ENCODE measurements around the gene HOXB9. TPM values are rescaled to one million over a fixed set of nuclear protein-coding genes. Genes with fewer than 3 reads are reported as not detected.

The HOXB9 gene
- total and polyA plus RNA-seq, 9 of the 15 experiments (the other 6 are each of a cell fraction or from before 2014, with no cell fraction given): 3.1 to 196 (median 77.6) TPM

GRCh38 chr17:48625495-48626244, 488 bp downstream of the HOXB9 start (continued):
- peak; percentile 67 for TF ChIP-seq POLR2A (conservative IDR thresholded peaks at IDR 0.05)
- TF ChIP-seq, protein P1, sequence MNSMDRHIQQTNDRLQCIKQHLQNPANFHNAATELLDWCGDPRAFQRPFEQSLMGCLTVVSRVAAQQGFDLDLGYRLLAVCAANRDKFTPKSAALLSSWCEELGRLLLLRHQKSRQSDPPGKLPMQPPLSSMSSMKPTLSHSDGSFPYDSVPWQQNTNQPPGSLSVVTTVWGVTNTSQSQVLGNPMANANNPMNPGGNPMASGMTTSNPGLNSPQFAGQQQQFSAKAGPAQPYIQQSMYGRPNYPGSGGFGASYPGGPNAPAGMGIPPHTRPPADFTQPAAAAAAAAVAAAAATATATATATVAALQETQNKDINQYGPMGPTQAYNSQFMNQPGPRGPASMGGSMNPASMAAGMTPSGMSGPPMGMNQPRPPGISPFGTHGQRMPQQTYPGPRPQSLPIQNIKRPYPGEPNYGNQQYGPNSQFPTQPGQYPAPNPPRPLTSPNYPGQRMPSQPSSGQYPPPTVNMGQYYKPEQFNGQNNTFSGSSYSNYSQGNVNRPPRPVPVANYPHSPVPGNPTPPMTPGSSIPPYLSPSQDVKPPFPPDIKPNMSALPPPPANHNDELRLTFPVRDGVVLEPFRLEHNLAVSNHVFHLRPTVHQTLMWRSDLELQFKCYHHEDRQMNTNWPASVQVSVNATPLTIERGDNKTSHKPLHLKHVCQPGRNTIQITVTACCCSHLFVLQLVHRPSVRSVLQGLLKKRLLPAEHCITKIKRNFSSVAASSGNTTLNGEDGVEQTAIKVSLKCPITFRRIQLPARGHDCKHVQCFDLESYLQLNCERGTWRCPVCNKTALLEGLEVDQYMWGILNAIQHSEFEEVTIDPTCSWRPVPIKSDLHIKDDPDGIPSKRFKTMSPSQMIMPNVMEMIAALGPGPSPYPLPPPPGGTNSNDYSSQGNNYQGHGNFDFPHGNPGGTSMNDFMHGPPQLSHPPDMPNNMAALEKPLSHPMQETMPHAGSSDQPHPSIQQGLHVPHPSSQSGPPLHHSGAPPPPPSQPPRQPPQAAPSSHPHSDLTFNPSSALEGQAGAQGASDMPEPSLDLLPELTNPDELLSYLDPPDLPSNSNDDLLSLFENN (IDR thresholded peaks at IDR 0.05; ENCODE audit: low read depth in 2 of 2, low read length in 2 of 2): 0 out of 4 replicates have a peak, but pooled peaks of 1 of the 2 experiments have one; percentile 12
- TF ChIP-seq SNIP1 (IDR thresholded peaks at IDR 0.05; ENCODE audit: low read depth): no peak
- TF ChIP-seq KHSRP (IDR thresholded peaks at IDR 0.05): no peak
- no peak for TF ChIP-seq MAFF (IDR thresholded peaks at IDR 0.05; ENCODE audit: low read length)
- TF ChIP-seq EHMT2 (IDR thresholded peaks at IDR 0.05): no peak
- TF ChIP-seq, protein P2, sequence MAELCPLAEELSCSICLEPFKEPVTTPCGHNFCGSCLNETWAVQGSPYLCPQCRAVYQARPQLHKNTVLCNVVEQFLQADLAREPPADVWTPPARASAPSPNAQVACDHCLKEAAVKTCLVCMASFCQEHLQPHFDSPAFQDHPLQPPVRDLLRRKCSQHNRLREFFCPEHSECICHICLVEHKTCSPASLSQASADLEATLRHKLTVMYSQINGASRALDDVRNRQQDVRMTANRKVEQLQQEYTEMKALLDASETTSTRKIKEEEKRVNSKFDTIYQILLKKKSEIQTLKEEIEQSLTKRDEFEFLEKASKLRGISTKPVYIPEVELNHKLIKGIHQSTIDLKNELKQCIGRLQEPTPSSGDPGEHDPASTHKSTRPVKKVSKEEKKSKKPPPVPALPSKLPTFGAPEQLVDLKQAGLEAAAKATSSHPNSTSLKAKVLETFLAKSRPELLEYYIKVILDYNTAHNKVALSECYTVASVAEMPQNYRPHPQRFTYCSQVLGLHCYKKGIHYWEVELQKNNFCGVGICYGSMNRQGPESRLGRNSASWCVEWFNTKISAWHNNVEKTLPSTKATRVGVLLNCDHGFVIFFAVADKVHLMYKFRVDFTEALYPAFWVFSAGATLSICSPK (IDR thresholded peaks at IDR 0.05; ENCODE audit: borderline replicate concordance): no peak
- no peak for TF ChIP-seq ZNF589 (CRISPR knock-in tag; IDR thresholded peaks at IDR 0.05; ENCODE audit: low read depth)
- no peak for TF ChIP-seq ETV6 (IDR thresholded peaks at IDR 0.05; ENCODE audit: borderline replicate concordance in 1 of 2, low read depth in 2 of 2, low read length in 1 of 2)
- no peak for TF ChIP-seq ETV6 (CRISPR knock-in tag; IDR thresholded peaks at IDR 0.05; ENCODE audit: borderline replicate concordance)
- no peak for TF ChIP-seq RCOR1 (IDR thresholded peaks at IDR 0.05; ENCODE audit: borderline replicate concordance in 1 of 2, low read depth in 2 of 2, low read length in 2 of 2)
- TF ChIP-seq HNRNPK (IDR thresholded peaks at IDR 0.05; ENCODE audit: low read depth, low read length, poor library complexity, severe bottlenecking): no peak
- 0 out of 2 replicates have a peak, but pooled peaks have one; percentile 41 for TF ChIP-seq RB1 (IDR thresholded peaks at IDR 0.05; ENCODE audit: low read depth)
- TF ChIP-seq CTBP1 (IDR thresholded peaks at IDR 0.05; ENCODE audit: borderline replicate concordance): peak; percentile 8; the same call in 1 of the 2 replicates
- no peak for TF ChIP-seq TRIM24 (IDR thresholded peaks at IDR 0.05)
- TF ChIP-seq, protein P3, sequence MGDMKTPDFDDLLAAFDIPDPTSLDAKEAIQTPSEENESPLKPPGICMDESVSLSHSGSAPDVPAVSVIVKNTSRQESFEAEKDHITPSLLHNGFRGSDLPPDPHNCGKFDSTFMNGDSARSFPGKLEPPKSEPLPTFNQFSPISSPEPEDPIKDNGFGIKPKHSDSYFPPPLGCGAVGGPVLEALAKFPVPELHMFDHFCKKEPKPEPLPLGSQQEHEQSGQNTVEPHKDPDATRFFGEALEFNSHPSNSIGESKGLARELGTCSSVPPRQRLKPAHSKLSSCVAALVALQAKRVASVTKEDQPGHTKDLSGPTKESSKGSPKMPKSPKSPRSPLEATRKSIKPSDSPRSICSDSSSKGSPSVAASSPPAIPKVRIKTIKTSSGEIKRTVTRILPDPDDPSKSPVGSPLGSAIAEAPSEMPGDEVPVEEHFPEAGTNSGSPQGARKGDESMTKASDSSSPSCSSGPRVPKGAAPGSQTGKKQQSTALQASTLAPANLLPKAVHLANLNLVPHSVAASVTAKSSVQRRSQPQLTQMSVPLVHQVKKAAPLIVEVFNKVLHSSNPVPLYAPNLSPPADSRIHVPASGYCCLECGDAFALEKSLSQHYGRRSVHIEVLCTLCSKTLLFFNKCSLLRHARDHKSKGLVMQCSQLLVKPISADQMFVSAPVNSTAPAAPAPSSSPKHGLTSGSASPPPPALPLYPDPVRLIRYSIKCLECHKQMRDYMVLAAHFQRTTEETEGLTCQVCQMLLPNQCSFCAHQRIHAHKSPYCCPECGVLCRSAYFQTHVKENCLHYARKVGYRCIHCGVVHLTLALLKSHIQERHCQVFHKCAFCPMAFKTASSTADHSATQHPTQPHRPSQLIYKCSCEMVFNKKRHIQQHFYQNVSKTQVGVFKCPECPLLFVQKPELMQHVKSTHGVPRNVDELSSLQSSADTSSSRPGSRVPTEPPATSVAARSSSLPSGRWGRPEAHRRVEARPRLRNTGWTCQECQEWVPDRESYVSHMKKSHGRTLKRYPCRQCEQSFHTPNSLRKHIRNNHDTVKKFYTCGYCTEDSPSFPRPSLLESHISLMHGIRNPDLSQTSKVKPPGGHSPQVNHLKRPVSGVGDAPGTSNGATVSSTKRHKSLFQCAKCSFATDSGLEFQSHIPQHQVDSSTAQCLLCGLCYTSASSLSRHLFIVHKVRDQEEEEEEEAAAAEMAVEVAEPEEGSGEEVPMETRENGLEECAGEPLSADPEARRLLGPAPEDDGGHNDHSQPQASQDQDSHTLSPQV (IDR thresholded peaks at IDR 0.05): peak; percentile 43; the same call in 1 of the 2 replicates
- no peak for TF ChIP-seq GMEB1 (CRISPR knock-in tag; IDR thresholded peaks at IDR 0.05)

Measured in K562 (cell line).